OCI-LY3 (cell line): ENCODE measurements around the gene PARN.

Experiments
- H2AFZ ChIP-seq: fragments of 200-600, 300-600 bp; shearing (Covaris generic); 2 replicates; pipeline ENCODE4 v1.6.0; 2014; ENCODE audit warnings: antibody characterized with exemption, low read depth, low read length
- H3K27ac ChIP-seq: fragments of 200-600, 300-600 bp; sonication (generic); 2 replicates; pipeline ENCODE4 v1.5.1; 2014; ENCODE audit warnings: mild to moderate bottlenecking, low read length, moderate library complexity, mixed read lengths
- H3K27me3 ChIP-seq: fragments of 200-600, 300-600 bp; sonication (generic); 2 replicates; pipeline ENCODE4 v1.6.1; 2014; ENCODE audit warnings: low read depth, low read length, mixed read lengths
- H3K36me3 ChIP-seq: fragments of 200-600, 300-600 bp; sonication (generic); replicated peaks from 2 replicates; pipeline ENCODE3; 2014; ENCODE audit warnings: low read depth, low read length, mixed read lengths
- H3K4me1 ChIP-seq: fragments of 300-600, 200-600 bp; sonication (generic); 2 replicates; pipeline ENCODE4 v1.6.1; 2014; ENCODE audit warnings: low read length, mixed read lengths
- H3K4me2 ChIP-seq: fragments of 200-600, 300-600 bp; sonication (generic); 2 replicates; pipeline ENCODE4 v1.6.1; 2014; ENCODE audit warnings: low read length, mixed read lengths
- H3K4me3 ChIP-seq: fragments of 300-600, 200-600 bp; sonication (generic); 2 replicates; pipeline ENCODE4 v1.5.1; 2014; ENCODE audit warnings: antibody characterized with exemption, mild to moderate bottlenecking, low read length, moderate library complexity
- H3K79me2 ChIP-seq: fragments of 300-600, 200-600 bp; shearing (Covaris generic); 2 replicates; pipeline ENCODE4 v1.6.1; 2014; ENCODE audit warnings: mild to moderate bottlenecking, low read length, mixed read lengths
- H3K9ac ChIP-seq: fragments of 300-600, 200-600 bp; shearing (Covaris generic); 2 replicates; pipeline ENCODE4 v1.6.0; 2014; ENCODE audit warnings: mild to moderate bottlenecking, low read length, moderate library complexity
- H3K9me3 ChIP-seq: fragments of 200-600, 300-600 bp; shearing (Covaris generic); 2 replicates; pipeline ENCODE4 v1.6.1; 2014; ENCODE audit warnings: low read length, mixed read lengths; ENCODE audit not compliant: insufficient read depth
- H4K20me1 ChIP-seq: fragments of 200-600, 300-600 bp; sonication (generic); 2 replicates; pipeline ENCODE4 v1.6.1; 2016; ENCODE audit warnings: low read length, mixed read lengths; ENCODE audit not compliant: insufficient read depth
- CTCF ChIP-seq: fragments of 200-600, 300-600 bp; sonication (generic); IDR thresholded peaks from 2 replicates; pipeline ENCODE4 v1.5.1; 2014; ENCODE audit warnings: antibody characterized with exemption, low read length, low read depth
- EZH2phosphoT487 ChIP-seq: fragments of 200-600 bp; shearing (Covaris generic); IDR thresholded peaks from 2 replicates; pipeline ENCODE4 v1.6.1; 2018; ENCODE audit warnings: antibody characterized with exemption, mixed run types, low read depth

PARN gene

GRCh38 chr16:14629612-14629918 is 495 bp downstream of the PARN start:
- Histone ChIP-seq H3K36me3 (peaks cover 35% of the 10 kb centered on the region), H3K79me2 (peaks cover 41% of the 10 kb centered on the region), H3K27ac (peak overlapping the region; percentile 60), H3K9me3 (no peaks in the 10 kb centered on the region), H3K4me3 (peak overlapping the region; percentile 90), H3K4me2 (peak overlapping the region; percentile 83), H3K4me1 (peaks cover 26% of the 10 kb centered on the region), H3K27me3 (no peaks in the 10 kb centered on the region), H3K9ac (peak overlapping the region; percentile 88), H4K20me1 (peaks cover 6% of the 10 kb centered on the region), H2AFZ (no peak overlapping the region)
- TF ChIP-seq EZH2phosphoT487: no peak

DNA sequence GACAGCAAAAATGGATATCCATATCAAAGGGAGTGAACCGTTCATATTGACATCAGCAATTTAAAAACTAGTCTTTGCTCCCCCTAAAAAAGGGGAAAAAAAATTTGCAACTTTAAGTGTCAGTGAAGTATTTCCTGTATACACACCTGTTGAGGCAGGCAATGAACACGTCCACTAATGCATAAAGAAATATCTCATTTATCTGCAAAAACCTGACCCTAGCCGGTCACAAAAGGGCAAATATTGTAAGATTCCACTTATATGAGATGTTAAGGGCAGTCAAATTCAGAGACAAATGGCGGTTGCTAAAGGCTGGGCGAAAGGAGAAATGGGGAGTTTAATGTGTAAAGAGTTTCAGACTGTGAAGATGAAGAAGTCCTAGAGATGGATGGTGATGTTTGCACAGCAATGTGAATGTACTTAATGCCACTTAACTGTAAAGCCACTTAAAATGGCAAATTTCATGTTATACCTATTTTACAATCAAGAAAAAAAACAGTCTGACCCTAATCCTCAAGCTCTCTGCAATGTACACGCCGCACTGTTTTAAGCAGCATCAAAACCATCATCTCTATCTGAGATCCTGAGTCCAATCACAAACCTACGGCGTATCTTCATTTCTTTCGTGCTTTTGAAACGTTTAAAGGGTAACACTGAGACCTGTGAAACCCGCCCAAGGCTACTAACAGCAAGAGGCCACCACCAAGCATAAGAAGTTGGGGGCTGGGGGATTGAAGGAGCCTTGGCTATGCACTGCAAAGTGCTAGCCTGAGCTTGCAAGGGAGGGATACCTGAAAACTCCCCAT is 1.1 kb downstream of the PARN start:
- peak overlapping the region; percentile 88 for H3K9ac ChIP-seq
- no peaks in the 10 kb centered on the region for H3K9me3 ChIP-seq
- H3K4me1 ChIP-seq: peaks cover 21% of the 10 kb centered on the region
- H3K79me2 ChIP-seq: peaks cover 35% of the 10 kb centered on the region
- TF ChIP-seq EZH2phosphoT487: no peak
- TF ChIP-seq CTCF: no peak
- peak overlapping the region; percentile 83 for H3K4me2 ChIP-seq
- H3K36me3 ChIP-seq: peaks cover 32% of the 10 kb centered on the region
- no peak overlapping the region for H2AFZ ChIP-seq
- H3K4me3 ChIP-seq: peak overlapping the region; percentile 90
- peak overlapping the region; percentile 60 for H3K27ac ChIP-seq
- no peaks in the 10 kb centered on the region for H3K27me3 ChIP-seq
- peaks cover under 1% of the 10 kb centered on the region for H4K20me1 ChIP-seq

- Histone ChIP-seq H3K4me3 (no peak overlapping the region), H3K27me3 (no peaks in the 10 kb centered on the region), H3K9me3 (no peaks in the 10 kb centered on the region), H3K9ac (no peak overlapping the region), H3K79me2 (peaks cover 20% of the 10 kb centered on the region), H3K27ac (no peak overlapping the region), H4K20me1 (no peaks in the 10 kb centered on the region), H3K4me2 (no peak overlapping the region), H3K36me3 (peaks cover 35% of the 10 kb centered on the region), H3K4me1 (peaks cover 19% of the 10 kb centered on the region), H2AFZ (no peak overlapping the region)
- no peak for TF ChIP-seq CTCF
- no peak for TF ChIP-seq EZH2phosphoT487
Observed at GRCh38 chr16:14627078-14627477, 3.0 kb downstream of the PARN start.

- Histone ChIP-seq H4K20me1 (no peaks in the 10 kb centered on the region), H3K4me3 (no peak overlapping the region), H3K79me2 (no peaks in the 10 kb centered on the region), H3K9ac (no peak overlapping the region), H2AFZ (no peak overlapping the region), H3K4me2 (no peak overlapping the region), H3K4me1 (no peaks in the 10 kb centered on the region), H3K36me3 (peaks cover 21% of the 10 kb centered on the region), H3K27me3 (no peaks in the 10 kb centered on the region), H3K27ac (no peak overlapping the region), H3K9me3 (no peaks in the 10 kb centered on the region)
- TF ChIP-seq CTCF: no peak
- no peak for TF ChIP-seq EZH2phosphoT487
Observed at GRCh38 chr16:14618566-14618965, 11.5 kb downstream of the PARN start.
